ENCODE results near the gene GMDS. TPM values are rescaled to one million over a fixed set of nuclear protein-coding genes. Genes with fewer than 3 reads are reported as not detected.

Gene GMDS
- total and polyA plus RNA-seq, 2 experiments from 2014 or later: 30.1 to 36.5 TPM

GRCh38 chr6:1890987-1891386, 354.4 kb downstream of the GMDS start:
- H3K4me3 ChIP-seq: no peak overlapping the region
- no peaks in the 10 kb centered on the region for H3K9me3 Mint-ChIP-seq
- no peaks in the 10 kb centered on the region for H3K9me2 ChIP-seq (ENCODE audit: insufficient read depth)
- H3F3A ChIP-seq (replicated peaks; ENCODE audit: low read depth): no peaks in the 10 kb centered on the region
- ATAC-seq: no peak
- H2AFZ ChIP-seq: no peak overlapping the region
- H3K4me2 ChIP-seq: no peak overlapping the region
- no peaks in the 10 kb centered on the region for H3K27me3 ChIP-seq (ENCODE audit: insufficient read depth)
- H3K36me3 Mint-ChIP-seq (ENCODE audit: low read depth): no peaks in the 10 kb centered on the region
- 0 out of 2 replicates have a peak overlapping the region, but pooled peaks have one; percentile 24 for H3K27ac Mint-ChIP-seq
- no peak for DNase-seq (ENCODE audit: low spot score)
- TF ChIP-seq CTCF (conservative IDR thresholded peaks at IDR 0.05; ENCODE audit: low read depth in 2 of 2): no peak
- no peak for TF ChIP-seq ZNF114 (CRISPR knock-in tag; IDR thresholded peaks at IDR 0.05)
- TF ChIP-seq EZH2phosphoT487 (IDR thresholded peaks at IDR 0.05; ENCODE audit: unreplicated experiment): no peak
- TF ChIP-seq POLR2AphosphoS5 (IDR thresholded peaks at IDR 0.05; ENCODE audit: low read depth): no peak
- no peak for TF ChIP-seq CREB1 (CRISPR knock-in tag; IDR thresholded peaks at IDR 0.05; ENCODE audit: low read depth)
- TF ChIP-seq EZH2 (IDR thresholded peaks at IDR 0.05; ENCODE audit: low read depth, unreplicated experiment): no peak
- no peaks in the 10 kb centered on the region for H3K27me3 Mint-ChIP-seq (ENCODE audit: insufficient read depth, low read depth, poor library complexity)
- no peak overlapping the region for H3K27ac ChIP-seq (ENCODE audit: low read depth)
- H3K4me1 Mint-ChIP-seq: peaks cover 5% of the 10 kb centered on the region; the same call in 2 of the 3 replicates
- H4K20me1 ChIP-seq (replicated peaks; ENCODE audit: insufficient read depth): no peaks in the 10 kb centered on the region
- no peak overlapping the region for H3K4me3 Mint-ChIP-seq
- H3K4me1 ChIP-seq (ENCODE audit: insufficient read depth): no peaks in the 10 kb centered on the region
- no peaks in the 10 kb centered on the region for H3K79me2 ChIP-seq (replicated peaks; ENCODE audit: insufficient read depth)
- no peaks in the 10 kb centered on the region for H3K36me3 ChIP-seq (ENCODE audit: insufficient read depth)

- Mint-ChIP-seq H3K36me3 (ENCODE audit: low read depth) (no peaks in the 10 kb centered on the region), H3K27ac (no peak overlapping the region), H3K27me3 (ENCODE audit: insufficient read depth, low read depth, poor library complexity) (no peaks in the 10 kb centered on the region), H3K9me3 (no peaks in the 10 kb centered on the region), H3K4me3 (no peak overlapping the region), H3K4me1 (peaks cover 10% of the 10 kb centered on the region; the same call in 2 of the 3 replicates)
- Histone ChIP-seq H2AFZ (no peak overlapping the region), H3K36me3 (ENCODE audit: insufficient read depth) (no peaks in the 10 kb centered on the region), H3K27ac (ENCODE audit: low read depth) (no peak overlapping the region), H3K27me3 (ENCODE audit: insufficient read depth) (no peaks in the 10 kb centered on the region), H3F3A (replicated peaks; ENCODE audit: low read depth) (no peaks in the 10 kb centered on the region), H3K9me2 (ENCODE audit: insufficient read depth) (no peaks in the 10 kb centered on the region), H3K79me2 (replicated peaks; ENCODE audit: insufficient read depth) (no peaks in the 10 kb centered on the region), H3K4me1 (ENCODE audit: insufficient read depth) (no peaks in the 10 kb centered on the region), H3K4me3 (no peak overlapping the region), H4K20me1 (replicated peaks; ENCODE audit: insufficient read depth) (no peaks in the 10 kb centered on the region), H3K4me2 (no peak overlapping the region)
- ATAC-seq (no peak), DNase-seq (ENCODE audit: low spot score) (no peak)
- TF ChIP-seq ETS1 (IDR thresholded peaks at IDR 0.05): no peak
- no peak for TF ChIP-seq NANOG (IDR thresholded peaks at IDR 0.05; ENCODE audit: borderline replicate concordance)
- no peak for TF ChIP-seq CTCF (conservative IDR thresholded peaks at IDR 0.05; ENCODE audit: low read depth in 2 of 2)
- no peak for TF ChIP-seq STAT1 (IDR thresholded peaks at IDR 0.05; ENCODE audit: unreplicated experiment)
- no peak for TF ChIP-seq EZH2phosphoT487 (IDR thresholded peaks at IDR 0.05; ENCODE audit: unreplicated experiment)
- no peak for TF ChIP-seq ZNF462 (CRISPR knock-in tag; IDR thresholded peaks at IDR 0.05)
- TF ChIP-seq EZH2 (IDR thresholded peaks at IDR 0.05; ENCODE audit: low read depth, unreplicated experiment): no peak
- no peak for TF ChIP-seq CREB1 (CRISPR knock-in tag; IDR thresholded peaks at IDR 0.05; ENCODE audit: low read depth)
- no peak for TF ChIP-seq ZNF114 (CRISPR knock-in tag; IDR thresholded peaks at IDR 0.05)
Measured at GRCh38 chr6:1890071-1890470, 355.3 kb downstream of the GMDS start.
